NCI-H524 (cell line): ENCODE data around the gene SLC1A2.

Experiments
- DNase-seq, 2 experiments: peaks; one replicate each; lab custom pipeline; 2025; lab: John Stamatoyannopoulos, UW

The SLC1A2 gene

GRCh38 chr11:35326266-35326879 is 93.0 kb downstream of the SLC1A2 start:
- no peak for DNase-seq

GRCh38 chr11:35324981-35325380 is 94.4 kb downstream of the SLC1A2 start:
- DNase-seq, result no peak

GRCh38 chr11:35324183-35324886 is 95.0 kb downstream of the SLC1A2 start:
- no peak for DNase-seq

GRCh38 chr11:35323076-35323868 is 96.1 kb downstream of the SLC1A2 start:
- no peak for DNase-seq

GRCh38 chr11:35322318-35322979 is 96.9 kb downstream of the SLC1A2 start:
- peak in 1 of 2 experiments; percentile 68 for DNase-seq

- peak; percentile 93 to 98 for DNase-seq
Observed at GRCh38 chr11:35321532-35322317, 97.6 kb downstream of the SLC1A2 start.

- DNase-seq, result peak; percentile 52 to 54
Observed at GRCh38 chr11:35321111-35321510, 98.2 kb downstream of the SLC1A2 start.

GRCh38 chr11:35318977-35319925 is 100.1 kb downstream of the SLC1A2 start:
- DNase-seq, result peak; percentile 37 to 88

- DNase-seq, result no peak
Observed at GRCh38 chr11:35318309-35318708, 101.0 kb downstream of the SLC1A2 start.

GRCh38 chr11:35317253-35317652 is 102.1 kb downstream of the SLC1A2 start:
- no peak for DNase-seq

GRCh38 chr11:35316161-35316560 is 103.2 kb downstream of the SLC1A2 start:
- no peak for DNase-seq

GRCh38 chr11:35313760-35314153 is 105.6 kb downstream of the SLC1A2 start:
- DNase-seq, result no peak

GRCh38 chr11:35313066-35313759 is 106.1 kb downstream of the SLC1A2 start:
- DNase-seq, result no peak

GRCh38 chr11:35311331-35311730 is 108.0 kb downstream of the SLC1A2 start:
- DNase-seq, result no peak

GRCh38 chr11:35308157-35308556 is 111.2 kb downstream of the SLC1A2 start:
- no peak for DNase-seq

GRCh38 chr11:35307221-35307621 is 112.1 kb downstream of the SLC1A2 start:
- no peak for DNase-seq

GRCh38 chr11:35305670-35306382 is 113.5 kb downstream of the SLC1A2 start:
- DNase-seq, result peak in 1 of 2 experiments; percentile 58

- no peak for DNase-seq
Observed at GRCh38 chr11:35304900-35305460, 114.4 kb downstream of the SLC1A2 start.

GRCh38 chr11:35304386-35304775 is 115.0 kb downstream of the SLC1A2 start:
- no peak for DNase-seq
